Measurements from ENCODE around the gene LRSAM1. TPM values are rescaled to one million over a fixed set of nuclear protein-coding genes. Genes with fewer than 3 reads are reported as not detected.

The LRSAM1 gene
- total and polyA plus RNA-seq, 2 of the 8 experiments (the other 6 are each of a cell fraction or from before 2014, with no cell fraction given), result 9.7 to 18.3 TPM

DNA sequence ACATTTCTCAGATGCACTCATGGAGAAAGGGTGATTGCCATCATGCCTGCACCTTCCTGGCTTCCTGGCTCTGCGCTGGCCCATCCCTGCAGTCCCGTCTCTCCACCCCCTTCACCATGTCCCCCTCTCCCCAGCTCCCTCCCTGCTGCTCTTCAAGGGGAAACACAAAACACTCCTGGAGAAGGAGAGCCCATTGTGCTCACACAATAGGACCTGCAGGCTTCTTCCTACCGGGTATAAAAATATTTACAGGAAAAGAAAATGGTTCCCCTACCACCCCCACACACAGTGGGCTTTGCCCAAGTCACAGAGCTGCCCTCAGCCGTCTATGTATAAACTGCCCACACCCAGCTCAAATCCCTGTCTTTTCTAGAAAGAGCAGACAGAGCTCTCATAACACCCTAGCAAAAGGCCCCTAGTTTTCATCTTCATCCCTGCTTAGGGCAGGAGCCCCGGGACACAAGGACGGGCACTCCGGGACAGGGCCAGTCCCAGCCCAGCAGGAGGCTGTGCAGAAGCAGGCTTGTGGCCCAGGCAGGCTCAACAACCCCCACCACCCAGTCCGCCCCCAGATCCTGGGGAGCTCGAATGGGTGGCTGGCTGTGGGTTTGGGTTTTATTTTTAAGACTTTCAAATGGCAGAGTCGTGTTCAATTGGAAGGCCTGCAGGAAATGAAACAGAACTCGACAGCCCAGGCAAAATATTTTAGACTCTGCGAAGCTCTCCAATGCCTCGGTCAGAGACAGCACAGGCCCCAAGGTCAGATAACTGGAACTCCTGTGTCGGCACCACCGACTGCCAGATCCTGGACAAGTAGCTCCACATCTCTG is 77.3 kb downstream of the LRSAM1 start (continued):
- TF ChIP-seq GTF2F1 (IDR thresholded peaks at IDR 0.05; ENCODE audit: borderline replicate concordance, low read depth, low read length) (no peak), ZNF274 (IDR thresholded peaks at IDR 0.05; ENCODE audit: borderline replicate concordance, extremely low read depth, low read length) (no peak), POU5F1 (IDR thresholded peaks at IDR 0.05; ENCODE audit: low read depth, low read length) (no peak), SP1 (IDR thresholded peaks at IDR 0.05; ENCODE audit: low read depth, low read length) (no peak), POLR2AphosphoS5 (IDR thresholded peaks at IDR 0.05; ENCODE audit: low read depth, low read length) (no peak), CREB1 (IDR thresholded peaks at IDR 0.05) (no peak), FOSL1 (IDR thresholded peaks at IDR 0.05; ENCODE audit: insufficient read depth, low read depth, low read length) (no peak), EP300 (IDR thresholded peaks at IDR 0.05; ENCODE audit: borderline replicate concordance in 1 of 2, low read depth in 2 of 2, low read length in 2 of 2) (no peak)

Data from H1 (cell line).